Measurements from ENCODE around the gene SCO1. TPM values are rescaled to one million over a fixed set of nuclear protein-coding genes. Genes with fewer than 3 reads are reported as not detected.

Gene SCO1
- total and polyA plus RNA-seq, 10 of the 15 experiments (the other 5 are each of a cell fraction or from before 2014, with no cell fraction given), result 8.2 to 73.0 (median 37.1) TPM

GRCh38 chr17:10638151-10638550, 59.2 kb downstream of the SCO1 start (continued):
- TF ChIP-seq JUND (IDR thresholded peaks at IDR 0.05; ENCODE audit: low read depth, low read length) (no peak), TCF7 (IDR thresholded peaks at IDR 0.05; ENCODE audit: borderline replicate concordance) (no peak), ZBTB40 (IDR thresholded peaks at IDR 0.05; ENCODE audit: borderline replicate concordance) (no peak), ASH2L (IDR thresholded peaks at IDR 0.05; ENCODE audit: borderline replicate concordance, low read depth) (no peak), ESRRA (IDR thresholded peaks at IDR 0.05; ENCODE audit: low read length) (no peak), SMAD1 (IDR thresholded peaks at IDR 0.05; ENCODE audit: low read depth, partially characterized antibody) (no peak), BCL3 (IDR thresholded peaks at IDR 0.05; ENCODE audit: borderline replicate concordance, insufficient read depth, low read depth, low read length, poor library complexity, severe bottlenecking) (no peak), SREBF2 (IDR thresholded peaks at IDR 0.05; ENCODE audit: low read length) (no peak), TBL1XR1 (IDR thresholded peaks at IDR 0.05; ENCODE audit: low read depth, low read length) (no peak), WRNIP1 (IDR thresholded peaks at IDR 0.05; ENCODE audit: borderline replicate concordance, low read depth, low read length) (no peak)

All from GM12878 (cell line).